ENCODE results near the gene CCDC171.

GRCh38 chr9:15592317-15592716 lies 39.5 kb downstream of the CCDC171 start:
- TF ChIP-seq TFAP4 (IDR thresholded peaks at IDR 0.05; ENCODE audit: borderline replicate concordance, low read depth) = no peak
- TF ChIP-seq RAD21 (CRISPR knock-in tag; IDR thresholded peaks at IDR 0.05) = no peak
- no peak for TF ChIP-seq ELK4 (CRISPR knock-in tag; IDR thresholded peaks at IDR 0.05; ENCODE audit: borderline replicate concordance)
- TF ChIP-seq MAZ (IDR thresholded peaks at IDR 0.05; ENCODE audit: borderline replicate concordance, low read depth, low read length) = no peak
- TF ChIP-seq MAZ (CRISPR knock-in tag; IDR thresholded peaks at IDR 0.05; ENCODE audit: low read depth) = no peak
- no peak for TF ChIP-seq TAF1 (CRISPR knock-in tag; IDR thresholded peaks at IDR 0.05)
- no peak for TF ChIP-seq NCOR1 (IDR thresholded peaks at IDR 0.05; ENCODE audit: borderline replicate concordance, low read length)
- no peak for TF ChIP-seq KIAA2018 (CRISPR knock-in tag; IDR thresholded peaks at IDR 0.05; ENCODE audit: borderline replicate concordance)
- no peak for TF ChIP-seq NFYB (CRISPR knock-in tag; IDR thresholded peaks at IDR 0.05)
- no peak for TF ChIP-seq CHD2 (IDR thresholded peaks at IDR 0.05; ENCODE audit: low read depth, low read length)
- TF ChIP-seq HIVEP1 (CRISPR knock-in tag; IDR thresholded peaks at IDR 0.05) = no peak

Data from HepG2 (cell line).